ENCODE results near the gene GSTM2.
"Not testable (repeated sequence)": the region's sequence is repeated elsewhere in the genome, so short reads cannot be mapped to it uniquely, and the experiment has no call there.

The GSTM2 gene

GRCh38 chr1:109677459-109677858 is 9.6 kb downstream of the GSTM2 start:
- H3K36me3 ChIP-seq (replicated peaks) = no peaks in the 10 kb centered on the region
- DNase-seq = no peak
- no peak overlapping the region for H3K4me3 ChIP-seq (ENCODE audit: low read depth, low read length)
- no peak overlapping the region for H3K27ac ChIP-seq
- no peaks in the 10 kb centered on the region for H3K27me3 ChIP-seq (replicated peaks)
- in situ Hi-C loops (cut with HindIII; ENCODE audit: low pct_ligation_motif_present, low sequenced_read_pairs) = no loop called here
- TF ChIP-seq, protein P1, sequence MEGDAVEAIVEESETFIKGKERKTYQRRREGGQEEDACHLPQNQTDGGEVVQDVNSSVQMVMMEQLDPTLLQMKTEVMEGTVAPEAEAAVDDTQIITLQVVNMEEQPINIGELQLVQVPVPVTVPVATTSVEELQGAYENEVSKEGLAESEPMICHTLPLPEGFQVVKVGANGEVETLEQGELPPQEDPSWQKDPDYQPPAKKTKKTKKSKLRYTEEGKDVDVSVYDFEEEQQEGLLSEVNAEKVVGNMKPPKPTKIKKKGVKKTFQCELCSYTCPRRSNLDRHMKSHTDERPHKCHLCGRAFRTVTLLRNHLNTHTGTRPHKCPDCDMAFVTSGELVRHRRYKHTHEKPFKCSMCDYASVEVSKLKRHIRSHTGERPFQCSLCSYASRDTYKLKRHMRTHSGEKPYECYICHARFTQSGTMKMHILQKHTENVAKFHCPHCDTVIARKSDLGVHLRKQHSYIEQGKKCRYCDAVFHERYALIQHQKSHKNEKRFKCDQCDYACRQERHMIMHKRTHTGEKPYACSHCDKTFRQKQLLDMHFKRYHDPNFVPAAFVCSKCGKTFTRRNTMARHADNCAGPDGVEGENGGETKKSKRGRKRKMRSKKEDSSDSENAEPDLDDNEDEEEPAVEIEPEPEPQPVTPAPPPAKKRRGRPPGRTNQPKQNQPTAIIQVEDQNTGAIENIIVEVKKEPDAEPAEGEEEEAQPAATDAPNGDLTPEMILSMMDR (IDR thresholded peaks at IDR 0.05; ENCODE audit: low read depth, low read length, missing control alignments) = no peak

- DNase-seq; H3K36me3 ChIP-seq (replicated peaks); in situ Hi-C loops (cut with HindIII; ENCODE audit: low pct_ligation_motif_present, low sequenced_read_pairs); H3K4me3 ChIP-seq (ENCODE audit: low read depth, low read length); H3K27ac ChIP-seq; H3K27me3 ChIP-seq (replicated peaks): not testable (repeated sequence)
Observed at GRCh38 chr1:109678637-109679036, 10.8 kb downstream of the GSTM2 start.

- H3K27ac ChIP-seq; H3K4me3 ChIP-seq (ENCODE audit: low read depth, low read length); in situ Hi-C loops (cut with HindIII; ENCODE audit: low pct_ligation_motif_present, low sequenced_read_pairs): not testable (repeated sequence)
Observed at GRCh38 chr1:109684777-109685176, 16.9 kb downstream of the GSTM2 start.

GRCh38 chr1:109685399-109685798 is 17.5 kb downstream of the GSTM2 start:
- in situ Hi-C loops (cut with HindIII; ENCODE audit: low pct_ligation_motif_present, low sequenced_read_pairs); DNase-seq; H3K36me3 ChIP-seq (replicated peaks); H3K27ac ChIP-seq; H3K4me3 ChIP-seq (ENCODE audit: low read depth, low read length); H3K27me3 ChIP-seq (replicated peaks): not testable (repeated sequence)

More at GRCh38 chr1:109684777-109685176, 16.9 kb downstream of the GSTM2 start:
- not testable (repeated sequence) for DNase-seq; H3K36me3 ChIP-seq (replicated peaks); H3K27me3 ChIP-seq (replicated peaks)

DNA sequence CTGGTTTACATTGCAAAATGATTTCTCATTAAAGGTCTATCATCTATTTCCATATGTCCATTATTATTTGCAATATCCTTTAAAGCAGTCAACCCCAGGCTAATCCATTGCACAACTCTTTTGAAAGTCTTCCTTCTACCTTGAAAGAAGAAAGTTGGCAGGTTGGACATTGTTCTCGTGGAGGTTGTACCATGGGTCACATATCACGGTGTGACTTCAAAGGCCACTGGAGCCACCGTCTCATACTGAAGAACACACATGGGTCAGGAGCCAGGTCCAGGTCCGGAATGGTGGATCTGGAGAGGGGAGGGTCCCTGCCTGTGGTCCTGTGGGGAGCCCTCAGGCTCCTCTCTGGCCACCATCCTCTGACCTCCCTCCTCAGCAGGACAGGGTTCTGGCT is 18.0 kb downstream of the GSTM2 start:
- H3K4me3 ChIP-seq (ENCODE audit: low read depth, low read length); H3K36me3 ChIP-seq (replicated peaks); in situ Hi-C loops (cut with HindIII; ENCODE audit: low pct_ligation_motif_present, low sequenced_read_pairs); H3K27me3 ChIP-seq (replicated peaks); H3K27ac ChIP-seq; DNase-seq: not testable (repeated sequence)

GRCh38 chr1:109687109-109687508 is 19.3 kb downstream of the GSTM2 start:
- DNase-seq; H3K36me3 ChIP-seq (replicated peaks); in situ Hi-C loops (cut with HindIII; ENCODE audit: low pct_ligation_motif_present, low sequenced_read_pairs); H3K27ac ChIP-seq; H3K27me3 ChIP-seq (replicated peaks): not testable (repeated sequence)
- peak overlapping the region; percentile 60 for H3K4me3 ChIP-seq (ENCODE audit: low read depth, low read length)

GRCh38 chr1:109687641-109688499 is 20.0 kb downstream of the GSTM2 start, which contains the start of gene GSTM1:
Gene GSTM1 (plus strand): TSS chr1:109687817. CDS start chr1:109687874, 57 bp downstream.
- TF ChIP-seq, protein P1 (IDR thresholded peaks at IDR 0.05; ENCODE audit: low read depth, low read length, missing control alignments) = peak; percentile 60
- H3K27ac ChIP-seq = no peak within 1 kb of the TSS
- H3K36me3 ChIP-seq (replicated peaks) = no peaks in the 10 kb centered on the region
- no peaks in the 10 kb centered on the region for H3K27me3 ChIP-seq (replicated peaks)
- DNase-seq = peak; percentile 43
- peak within 1 kb of the TSS; percentile 60 for H3K4me3 ChIP-seq (ENCODE audit: low read depth, low read length)
- in situ Hi-C loops (cut with HindIII; ENCODE audit: low pct_ligation_motif_present, low sequenced_read_pairs) = no loop called here

DNA sequence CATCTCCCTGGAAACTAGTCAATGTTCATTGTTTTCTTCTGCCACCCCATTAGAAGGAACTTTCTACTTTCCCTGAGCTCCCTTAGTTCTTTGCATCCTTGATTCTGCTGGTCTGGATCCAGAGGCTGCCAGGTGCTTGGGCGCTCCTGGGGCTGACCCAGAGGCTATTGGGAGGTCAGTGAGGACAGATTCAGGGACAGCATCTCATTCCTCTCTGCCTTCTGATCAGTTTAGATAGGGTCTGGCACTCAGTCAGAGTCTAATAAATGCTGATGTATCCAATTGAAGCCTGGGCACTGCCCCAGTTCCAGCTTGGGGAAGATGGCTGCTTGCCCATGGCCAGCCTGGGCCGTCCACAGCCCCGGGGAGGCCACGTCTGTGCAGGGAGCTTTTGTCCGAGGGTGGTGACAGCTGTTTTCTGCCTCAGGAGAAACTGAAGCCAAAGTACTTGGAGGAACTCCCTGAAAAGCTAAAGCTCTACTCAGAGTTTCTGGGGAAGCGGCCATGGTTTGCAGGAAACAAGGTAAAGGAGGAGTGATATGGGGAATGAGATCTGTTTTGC is 22.1 kb downstream of the GSTM2 start:
- H3K36me3 ChIP-seq (replicated peaks) = no peaks in the 10 kb centered on the region
- TF ChIP-seq, protein P1 (IDR thresholded peaks at IDR 0.05; ENCODE audit: low read depth, low read length, missing control alignments) = no peak
- H3K27ac ChIP-seq = no peak overlapping the region
- DNase-seq = no peak
- in situ Hi-C loops (cut with HindIII; ENCODE audit: low pct_ligation_motif_present, low sequenced_read_pairs) = no loop called here
- no peaks in the 10 kb centered on the region for H3K27me3 ChIP-seq (replicated peaks)
- no peak overlapping the region for H3K4me3 ChIP-seq (ENCODE audit: low read depth, low read length)

All from brain microvascular endothelial cell (primary cell).